HG03469 (cell line): Measurements from ENCODE around the gene TXNL4A.
"Not testable (repeated sequence)": the region's sequence is repeated elsewhere in the genome, so short reads cannot be mapped to it uniquely, and the experiment has no call there.

Source experiments
- ATAC-seq: cut with Tn5 transposase; IDR thresholded peaks from one replicate; pipeline ENCODE4 v1.9.1; 2021; ENCODE audit warnings: mild to moderate bottlenecking, moderate library complexity, moderate number of reproducible peaks; ENCODE audit not compliant: unreplicated experiment

The TXNL4A gene

DNA sequence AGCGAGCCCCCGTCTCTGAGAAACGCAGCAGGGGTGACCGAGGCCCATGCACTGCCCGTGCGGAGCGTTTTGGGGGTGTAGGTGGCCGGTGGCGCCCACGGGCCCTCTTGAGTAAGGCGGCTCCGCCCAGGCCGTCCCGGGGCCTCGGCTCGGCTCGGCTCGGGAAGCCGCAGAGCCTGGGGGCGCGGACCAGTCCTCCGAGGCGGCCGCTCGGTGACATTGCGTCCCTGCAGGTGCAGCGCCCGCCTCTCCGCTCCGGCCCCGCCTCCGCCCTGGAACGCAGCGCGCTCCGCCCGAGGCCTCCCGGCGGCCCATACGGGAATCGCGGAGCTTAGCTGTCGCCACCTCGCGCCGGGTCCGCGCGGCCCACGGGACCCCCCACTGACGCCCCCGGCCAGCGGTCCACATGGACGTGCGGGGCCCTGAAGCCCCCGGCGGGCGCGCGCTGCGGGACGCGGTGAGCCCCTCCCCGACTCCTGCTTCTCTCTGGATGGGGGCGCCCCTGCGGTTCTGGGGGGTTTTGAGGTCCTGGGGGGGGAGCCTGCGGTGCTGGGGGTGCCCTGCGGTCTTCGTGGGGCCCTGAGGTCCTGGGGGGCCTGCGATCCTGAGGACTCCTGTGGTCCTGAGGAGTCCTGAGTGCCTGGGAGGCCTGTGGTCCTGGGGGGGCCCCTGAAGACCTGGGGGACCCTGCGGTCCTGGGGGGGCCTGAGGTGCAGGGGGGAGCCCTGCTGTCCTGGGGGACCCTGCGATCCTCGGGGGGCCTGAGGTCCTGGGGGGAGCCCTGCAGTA lies 23.8 kb downstream of the TXNL4A start, which contains the start of gene HSBP1L1:
Gene HSBP1L1 (plus strand): TSS at position 314 of the 789 bp plus-strand sequence. CDS start 93 bp downstream, at position 407.
- peak; percentile 82 for ATAC-seq

DNA sequence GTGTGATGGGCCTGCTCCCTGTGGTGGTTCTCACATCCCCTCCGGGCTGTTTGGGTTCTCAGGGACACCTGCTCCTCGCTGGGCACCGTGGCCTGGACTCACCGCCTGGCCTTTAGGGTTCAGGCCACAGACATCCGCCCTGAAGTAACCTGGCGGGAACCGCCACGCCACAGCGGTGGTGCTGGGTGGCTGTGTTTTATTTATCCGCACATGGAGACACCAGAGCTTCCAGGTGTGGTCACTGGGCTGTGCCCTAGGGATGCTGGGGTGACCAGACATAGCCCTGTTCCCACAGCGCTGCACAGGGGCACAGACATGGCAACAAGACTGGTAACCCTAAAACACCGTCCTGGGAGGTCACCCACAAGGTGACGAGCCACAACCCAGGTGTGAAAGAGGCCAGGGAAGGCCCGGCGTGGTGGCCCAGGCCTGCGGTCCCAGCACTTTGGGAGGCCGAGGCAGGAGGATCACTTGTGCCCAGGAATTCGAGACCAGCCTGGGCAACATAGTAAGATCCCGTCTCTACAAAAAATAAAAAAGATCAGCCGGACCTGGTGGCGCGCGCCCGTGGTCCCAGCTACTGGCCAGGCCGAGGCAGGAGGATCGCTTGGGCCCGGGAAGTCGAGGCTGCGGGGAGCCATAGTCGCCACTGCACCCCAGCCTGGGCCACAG lies 24.6 kb downstream of the TXNL4A start:
- ATAC-seq = no peak

DNA sequence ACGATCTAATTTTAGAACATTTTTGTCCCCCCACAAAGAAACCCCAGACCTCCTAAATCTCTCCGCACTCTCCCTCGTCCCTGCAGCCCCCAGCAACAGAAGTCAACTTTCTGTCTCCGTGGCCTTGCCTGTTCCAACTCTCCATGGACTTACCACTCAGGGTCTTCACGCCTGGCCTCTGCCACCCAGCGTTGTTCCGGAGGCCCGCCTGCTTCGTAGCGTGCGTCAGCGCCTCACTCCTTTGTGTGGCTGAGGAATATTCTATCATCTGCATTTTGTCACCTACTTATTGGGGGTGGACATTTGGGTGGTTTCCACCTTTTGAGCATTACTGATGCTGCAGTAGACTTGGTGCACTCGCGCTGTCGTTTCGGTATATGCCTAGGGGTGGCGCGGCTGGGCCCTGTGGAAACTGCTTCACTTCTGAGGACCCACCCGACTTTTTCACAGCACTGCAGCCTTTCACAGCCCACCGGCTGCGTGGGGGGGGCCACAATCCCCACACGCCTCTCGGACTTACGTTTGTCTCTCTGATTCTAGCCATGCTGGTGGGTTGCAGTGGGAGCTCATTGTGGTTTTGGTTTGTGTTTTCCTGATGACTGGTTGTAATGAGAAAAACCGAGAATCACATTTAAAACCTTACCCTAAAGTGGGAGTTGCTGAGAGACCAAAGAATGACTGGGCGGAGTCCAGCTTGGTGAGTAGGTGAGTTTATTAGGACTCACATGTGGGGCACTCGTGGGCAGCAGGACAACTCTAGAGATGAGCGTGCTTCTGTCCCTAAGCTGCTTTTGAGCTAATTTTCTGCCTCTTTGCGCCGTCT lies 25.3 kb downstream of the TXNL4A start:
- ATAC-seq = no peak

DNA sequence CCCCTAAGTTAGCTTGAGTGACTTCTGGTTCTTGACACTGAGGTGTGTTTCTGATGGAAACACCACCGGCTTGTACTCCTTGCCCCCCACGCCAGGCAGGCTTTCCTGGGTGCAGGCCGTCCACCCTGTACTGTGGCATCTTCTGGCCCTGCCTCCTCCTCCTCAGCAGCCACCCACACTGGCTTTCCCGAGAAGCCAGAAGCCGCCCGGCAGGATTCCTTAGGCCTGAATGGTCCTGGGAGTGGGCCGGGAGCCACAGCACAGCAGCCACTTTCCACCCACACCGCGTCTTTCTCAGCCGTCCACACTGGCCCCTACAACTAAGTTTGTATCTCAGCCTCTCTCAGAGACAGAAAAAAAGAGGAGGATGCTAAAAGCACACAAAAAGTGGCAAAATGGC lies 26.1 kb downstream of the TXNL4A start:
- no peak for ATAC-seq

DNA sequence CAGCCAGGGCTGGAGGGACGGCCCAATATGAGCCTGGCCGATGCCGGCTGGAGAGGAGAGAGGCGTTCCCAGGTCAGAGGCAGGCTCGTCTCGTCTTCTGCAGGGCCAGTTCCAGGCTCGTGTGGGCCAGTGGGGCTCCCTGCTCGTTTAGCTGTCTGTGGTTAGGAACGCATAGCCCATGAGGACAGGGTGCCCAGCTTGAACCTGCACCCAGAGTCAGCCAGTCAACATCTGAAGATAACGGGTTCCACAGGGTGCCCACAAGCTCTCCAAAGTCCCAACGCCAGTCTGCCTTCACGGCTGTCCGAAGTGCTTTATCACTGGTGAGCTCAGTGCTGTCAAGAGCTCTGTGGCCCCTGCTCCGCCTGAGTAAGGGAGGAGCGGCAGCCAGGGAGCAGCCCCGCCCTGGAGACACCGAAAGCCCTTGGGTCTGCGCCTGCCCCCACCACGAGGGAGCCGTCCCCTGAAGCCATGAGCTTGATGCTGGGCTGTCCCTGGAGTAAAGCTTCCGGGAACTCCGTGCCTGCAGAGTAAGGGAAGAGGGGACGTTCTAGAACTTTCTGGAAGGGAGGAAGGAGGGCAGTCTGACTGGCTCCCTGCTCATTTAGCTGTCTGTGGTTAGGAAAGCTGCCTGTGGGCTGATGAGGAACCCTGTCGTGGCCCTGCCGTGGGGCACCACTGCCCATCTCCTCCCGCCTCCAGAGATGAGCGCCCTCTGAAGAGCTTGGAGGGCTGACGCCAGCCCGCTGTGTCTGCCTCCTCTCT lies 26.7 kb downstream of the TXNL4A start:
- no peak for ATAC-seq

DNA sequence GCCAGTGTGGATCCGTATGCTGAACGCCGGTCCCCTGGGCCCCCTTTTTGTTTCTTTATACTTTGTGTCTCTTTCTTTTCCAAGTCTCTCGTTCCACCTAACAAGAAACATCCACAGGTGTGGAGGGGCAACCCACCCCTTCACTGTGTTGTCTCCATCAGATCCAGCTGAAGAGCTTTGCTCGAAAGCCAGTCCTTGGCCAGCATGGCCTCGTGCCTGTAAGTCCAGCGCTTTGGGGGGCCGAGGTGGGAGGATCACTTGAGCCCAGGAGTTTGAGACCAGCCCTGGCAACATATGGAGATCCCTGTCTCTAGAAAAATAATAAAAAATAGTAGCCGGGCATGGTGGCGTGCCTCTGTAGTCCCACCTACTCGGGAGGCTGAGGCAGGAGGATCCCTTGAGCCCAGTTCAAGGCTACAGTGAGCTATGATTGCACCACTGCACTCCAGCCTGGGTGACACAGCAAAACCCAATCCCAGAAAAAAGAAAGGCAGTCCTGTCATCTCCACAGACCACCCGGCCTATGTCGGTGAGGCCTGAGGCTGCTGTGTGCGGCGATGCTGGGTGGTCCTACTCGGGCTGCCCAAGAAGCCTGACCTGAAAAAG lies 27.3 kb downstream of the TXNL4A start:
- no peak for ATAC-seq

DNA sequence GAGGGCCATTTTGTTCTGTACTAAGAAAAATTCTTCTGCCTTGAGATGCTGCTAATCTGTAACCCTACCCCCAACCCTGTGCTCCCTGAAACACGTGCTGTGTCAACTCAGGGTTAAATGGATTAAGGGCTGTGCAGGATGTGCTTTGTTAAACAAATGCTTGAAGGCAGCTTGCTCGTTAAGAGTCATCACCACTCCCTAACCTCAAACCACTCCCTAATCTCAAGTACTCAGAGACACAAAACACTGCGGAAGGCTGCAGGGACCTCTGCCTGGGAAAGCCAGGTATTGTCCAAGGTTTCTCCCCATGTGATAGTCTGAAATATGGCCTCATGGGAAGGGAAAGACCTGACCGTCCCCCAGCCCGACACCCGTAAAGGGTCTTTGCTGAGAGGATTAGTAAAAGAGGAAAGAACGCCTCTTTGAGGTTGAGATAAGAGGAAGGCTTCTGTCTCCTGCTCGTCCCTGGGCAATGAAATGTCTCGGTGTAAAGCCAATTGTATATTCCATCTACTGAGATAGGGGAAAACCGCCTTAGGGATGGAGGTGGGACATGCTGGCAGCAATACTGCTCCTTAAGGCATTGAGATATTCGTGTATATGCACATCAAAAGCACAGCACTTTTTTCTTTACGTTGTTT lies 28.1 kb downstream of the TXNL4A start:
- ATAC-seq = not testable (repeated sequence)

DNA sequence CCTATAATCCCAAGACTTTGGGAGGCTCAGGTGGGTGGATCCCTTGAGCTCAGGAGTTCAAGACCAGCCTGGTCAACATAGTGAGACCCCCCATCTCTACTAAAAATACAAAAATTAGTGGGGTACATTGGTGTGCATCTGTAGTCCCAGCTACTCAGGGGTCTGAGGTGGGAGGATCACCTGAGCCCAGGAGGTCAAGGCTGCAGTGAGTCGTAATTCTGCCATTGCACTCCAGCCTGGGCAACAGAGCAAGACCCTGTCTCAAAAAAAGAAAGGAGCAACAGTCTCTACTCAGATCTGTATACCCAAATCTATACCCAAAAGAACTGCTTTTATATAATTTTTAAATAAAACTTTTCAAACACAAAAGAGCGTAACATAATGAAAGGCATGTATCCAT lies 29.4 kb downstream of the TXNL4A start:
- no peak for ATAC-seq

DNA sequence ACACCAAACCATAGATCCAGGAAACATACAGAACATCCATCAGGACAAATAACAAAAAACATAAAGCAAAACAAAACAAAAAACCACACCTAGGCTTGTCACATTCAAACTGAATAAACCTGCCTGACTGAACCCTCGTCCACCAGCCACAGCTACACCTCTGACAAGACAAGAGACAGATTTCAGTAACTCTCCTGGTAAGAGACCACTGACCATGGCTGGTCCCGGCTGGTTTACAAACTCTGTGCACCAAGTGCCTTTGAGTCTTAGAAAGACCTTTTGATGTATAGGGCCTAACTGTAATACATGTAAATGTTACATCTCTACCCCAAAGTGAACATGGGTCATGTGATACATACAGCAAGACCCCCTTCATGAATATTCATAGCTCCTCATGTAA lies 32.1 kb downstream of the TXNL4A start:
- ATAC-seq = no peak

DNA sequence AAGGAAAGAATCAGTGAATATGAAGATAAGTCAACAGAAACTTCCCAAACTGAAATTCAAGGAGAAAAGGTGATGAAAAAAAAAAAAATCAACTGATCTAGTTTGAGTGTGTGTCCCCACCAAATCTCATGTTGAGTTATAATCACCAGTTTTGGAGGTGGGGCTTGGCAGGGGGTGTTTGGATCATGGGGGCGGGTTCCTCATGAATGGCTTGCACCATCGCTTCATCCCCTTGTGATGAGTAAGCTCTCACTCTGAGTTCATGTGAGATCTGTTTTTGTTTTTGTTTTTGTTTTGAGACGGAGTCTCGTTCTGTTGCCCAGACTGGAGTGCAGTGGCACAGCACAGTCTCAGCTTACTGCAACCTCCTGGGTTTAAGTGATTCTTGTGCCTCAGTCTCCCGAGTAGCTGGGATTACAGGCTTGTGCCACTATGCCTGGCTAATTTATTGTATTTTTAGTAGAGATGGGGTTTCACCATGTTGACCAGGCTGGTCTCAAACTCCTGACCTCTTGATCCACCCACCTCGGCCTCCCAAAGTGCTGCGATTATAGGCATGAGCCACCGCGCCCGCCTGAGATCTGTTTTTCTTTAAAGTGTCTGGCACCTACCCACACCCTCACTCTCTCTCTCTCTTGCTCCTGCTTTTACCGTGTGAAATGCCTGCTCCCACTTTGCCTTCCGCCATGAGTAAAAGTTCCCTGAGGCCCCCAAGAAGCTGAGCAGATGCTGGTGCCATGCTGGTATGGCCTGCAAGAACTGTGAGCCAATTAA lies 32.9 kb downstream of the TXNL4A start:
- ATAC-seq = no peak

DNA sequence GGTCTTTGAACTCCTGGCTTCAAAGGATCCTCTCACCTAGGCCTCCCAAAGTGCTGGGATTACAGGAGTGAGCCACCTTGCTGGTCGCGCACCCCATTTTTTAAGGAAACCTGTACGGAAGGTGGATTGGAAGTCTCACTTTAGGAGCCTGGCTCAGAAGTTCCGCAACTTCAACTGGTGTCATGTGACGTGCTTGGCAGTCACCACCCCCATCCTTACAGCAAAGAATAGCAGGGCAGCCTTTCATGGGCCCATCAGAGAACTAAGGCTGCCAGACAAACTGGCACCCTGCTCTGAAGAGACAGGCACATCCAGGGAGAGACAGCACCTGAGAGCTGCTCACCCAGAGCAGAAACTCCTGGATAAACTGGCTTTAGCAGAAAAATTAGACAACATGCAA lies 33.6 kb downstream of the TXNL4A start:
- ATAC-seq = no peak

DNA sequence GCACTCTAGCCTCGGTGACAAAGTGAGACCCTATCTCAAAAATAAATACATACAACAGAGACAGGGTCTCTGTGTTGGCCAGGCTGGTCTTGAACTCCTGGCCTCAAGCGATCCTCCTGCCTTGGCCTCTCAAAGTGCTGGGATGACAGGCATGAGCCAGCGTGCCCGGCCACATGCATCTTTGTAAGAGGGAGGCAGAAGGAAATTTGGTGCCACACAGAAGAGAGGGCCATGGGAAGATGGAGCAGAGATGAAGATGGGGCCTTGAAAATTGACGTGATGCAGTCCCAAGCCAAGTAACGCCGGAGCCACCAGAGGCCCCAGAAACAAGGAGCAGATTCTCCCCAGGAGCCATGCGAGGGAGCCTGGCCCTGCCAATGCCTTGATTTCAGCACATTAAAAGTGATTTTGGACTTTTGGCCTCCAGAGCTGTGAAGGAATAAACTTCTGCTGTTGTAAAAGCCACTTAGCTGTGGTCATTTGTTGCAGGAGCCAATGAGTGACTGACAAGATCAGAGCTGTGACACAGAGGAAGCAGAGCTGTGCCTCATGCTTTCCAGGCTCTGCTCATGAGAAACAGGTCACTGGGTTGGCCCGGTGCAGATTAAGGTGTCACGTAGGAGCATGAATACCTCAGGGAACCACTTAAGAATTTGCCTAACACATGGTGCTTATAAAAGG lies 34.3 kb downstream of the TXNL4A start:
- ATAC-seq = no peak

DNA sequence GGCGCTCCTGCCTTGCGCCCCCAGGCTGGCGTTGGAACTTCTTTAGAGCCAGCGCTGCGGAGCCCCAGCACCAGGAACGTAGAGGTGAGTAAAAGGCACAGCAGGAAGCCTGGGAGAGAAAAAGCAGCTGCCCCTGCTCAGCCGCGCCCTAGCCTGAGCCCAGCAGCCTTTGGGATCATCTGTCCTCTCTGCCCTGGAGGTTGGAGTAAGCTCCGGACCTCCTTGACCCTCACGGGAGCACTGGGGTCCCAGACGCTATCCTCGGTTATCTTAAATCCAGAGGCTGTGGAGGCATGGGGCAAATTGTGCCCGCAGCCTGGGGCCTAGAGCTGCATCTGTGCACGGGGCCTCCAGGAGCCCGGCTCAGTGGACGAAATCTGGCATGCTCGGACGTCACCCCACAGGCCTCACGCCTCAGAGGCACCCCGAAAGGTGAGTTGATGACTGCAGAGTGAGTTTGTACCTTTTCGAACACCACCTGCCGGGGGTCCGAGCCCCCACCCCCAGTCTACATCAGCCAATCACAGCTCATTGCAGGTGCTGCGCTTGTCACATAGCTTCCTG lies 35.3 kb downstream of the TXNL4A start:
- no peak for ATAC-seq

DNA sequence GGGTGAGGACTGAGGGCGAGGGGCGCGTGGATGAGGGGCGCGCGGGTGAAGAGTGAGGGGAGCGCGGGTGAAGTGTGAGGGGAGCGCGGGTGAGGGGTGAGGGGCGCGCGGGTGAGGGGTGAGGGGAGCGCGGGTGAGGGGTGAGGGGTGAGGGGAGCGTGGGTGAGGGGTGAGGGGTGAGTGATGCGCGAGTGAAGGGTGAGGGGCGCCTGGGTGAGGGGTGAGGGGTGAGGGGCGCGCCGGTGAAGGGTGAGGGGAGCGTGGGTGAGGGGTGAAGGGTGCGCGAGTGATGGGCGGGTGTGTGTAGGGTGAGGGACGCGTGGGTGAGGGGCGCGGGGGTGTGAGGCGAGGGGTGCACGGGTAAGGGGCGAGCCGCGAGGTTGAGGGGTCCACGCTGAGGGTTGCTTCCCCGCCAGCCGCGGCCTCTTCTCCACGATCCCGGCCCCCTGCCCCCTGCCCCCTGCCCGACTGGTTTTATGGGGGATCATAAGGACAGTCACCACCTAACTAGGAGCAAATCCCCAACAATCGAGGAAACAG lies 35.8 kb downstream of the TXNL4A start:
- ATAC-seq = no peak

DNA sequence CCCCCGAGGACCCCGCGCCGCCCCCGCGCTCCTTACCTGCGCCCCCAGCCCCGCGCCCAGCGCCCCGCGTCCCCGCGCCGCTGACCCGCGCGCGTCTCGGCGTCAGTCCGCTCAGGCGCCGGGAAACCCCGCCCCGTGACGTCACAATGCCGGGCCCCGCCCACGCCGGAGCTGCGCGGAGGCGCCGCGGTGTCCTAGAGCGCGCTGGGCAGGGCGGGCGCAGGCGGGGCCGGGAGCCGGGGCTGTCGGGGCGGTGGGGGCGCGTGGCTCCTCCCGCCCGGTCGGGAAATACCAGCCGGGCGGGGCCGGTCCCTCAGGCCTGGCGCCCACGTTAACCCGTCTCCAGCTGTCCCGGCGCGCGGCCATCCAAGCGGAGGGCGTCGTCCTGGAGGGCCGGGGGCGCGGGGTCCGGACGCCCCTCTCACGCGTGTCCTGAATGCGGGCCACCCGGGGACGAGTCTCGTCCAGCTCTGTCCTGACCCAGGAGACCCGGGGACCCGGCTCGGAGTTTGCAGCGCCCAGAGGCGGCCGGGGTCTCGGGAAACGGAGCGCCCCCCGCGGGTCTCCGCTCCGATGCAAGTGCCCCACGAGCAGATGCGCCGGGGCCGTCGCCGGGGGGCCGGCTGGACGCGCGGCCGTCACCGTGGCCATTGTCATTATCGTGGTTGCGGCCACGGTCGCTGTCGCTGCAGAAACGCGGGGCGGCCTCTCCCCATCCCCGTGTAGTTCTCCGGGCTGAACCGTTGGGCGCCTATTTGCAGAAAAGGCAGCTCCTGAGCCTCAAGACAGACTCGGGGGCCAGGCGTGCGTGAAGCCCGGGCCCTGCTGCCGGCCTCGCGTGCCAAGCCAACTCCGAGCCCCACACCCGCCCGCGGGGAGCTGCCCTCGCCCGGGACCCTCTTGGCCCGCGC lies 36.6 kb downstream of the TXNL4A start, which contains the start of gene SLC66A2:
Gene SLC66A2 (minus strand): TSS at position 109 of the 911 bp plus-strand sequence. CDS start 727 bp downstream, outside the sequence.
- ATAC-seq = peak; percentile 51

DNA sequence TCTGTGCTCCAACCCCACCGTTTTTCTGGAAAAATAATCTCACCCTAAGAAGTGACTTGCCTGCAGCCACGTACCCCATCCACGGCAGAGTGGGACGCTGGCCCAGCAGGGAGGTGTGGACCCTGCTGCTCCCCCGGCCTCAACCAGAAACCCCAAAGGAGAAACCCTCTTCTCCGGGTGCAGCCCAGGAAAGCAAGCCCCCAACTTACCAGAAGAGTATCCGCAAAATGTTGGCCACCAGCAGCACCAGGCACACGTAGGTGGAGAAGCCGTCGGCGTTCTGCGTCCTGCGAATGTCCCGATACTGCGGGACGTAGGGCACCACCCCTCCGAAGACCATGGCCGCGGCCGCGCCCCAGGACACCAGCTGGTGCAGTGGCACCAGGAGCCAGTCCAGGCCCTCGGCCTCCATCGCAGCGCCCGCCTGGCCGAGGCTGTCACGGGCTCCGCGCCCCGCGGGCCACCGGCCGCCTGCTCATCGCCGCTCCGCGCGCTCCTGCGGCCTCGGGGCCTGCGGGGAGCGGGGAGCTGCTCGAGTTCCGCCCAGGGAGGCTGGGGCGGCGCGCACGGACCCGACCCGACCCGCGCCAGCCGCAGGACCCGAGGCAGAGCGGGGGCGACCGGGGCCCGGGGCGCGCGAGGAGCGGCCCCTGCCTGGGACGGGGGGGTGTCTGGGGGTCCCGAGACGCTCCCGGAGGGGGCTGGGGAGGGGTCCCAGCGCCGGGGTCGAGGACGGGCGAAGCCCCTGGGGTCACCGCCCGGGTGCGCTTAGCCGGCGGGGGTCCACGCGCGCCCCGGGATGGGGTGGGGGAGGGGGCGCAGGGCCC lies 37.6 kb downstream of the TXNL4A start:
- ATAC-seq = no peak
